Fibroblast of villous mesenchyme (primary cell): Measurements from ENCODE around the gene ALPG. TPM values are rescaled to one million over a fixed set of nuclear protein-coding genes. Genes with fewer than 3 reads are reported as not detected.
"Not testable (repeated sequence)": the region's sequence is repeated elsewhere in the genome, so short reads cannot be mapped to it uniquely, and the experiment has no call there.

Experiments used
- DNase-seq: peaks from one replicate; pipeline ENCODE4 v3.0.0-alpha.2; 2010; ENCODE audit warnings: low read depth
- H3K4me3 ChIP-seq: 2 replicates; pipeline ENCODE4 v1.5.1; 2011; ENCODE audit warnings: low read depth, mild to moderate bottlenecking, low read length
- CTCF ChIP-seq: IDR thresholded peaks from 2 replicates; pipeline ENCODE4 v1.5.1; 2012; ENCODE audit warnings: low read depth, mild to moderate bottlenecking, low read length; ENCODE audit not compliant: insufficient read depth
- total RNA-seq: library from RNA; depleted of rRNA; stranded (reverse); fragments of >200 nt; gene quantifications from 2 replicates; pipeline ENCODE4 v1.2.3, GENCODE V29; 2012

The ALPG gene
- total RNA-seq, 1 donor = not detected

DNA sequence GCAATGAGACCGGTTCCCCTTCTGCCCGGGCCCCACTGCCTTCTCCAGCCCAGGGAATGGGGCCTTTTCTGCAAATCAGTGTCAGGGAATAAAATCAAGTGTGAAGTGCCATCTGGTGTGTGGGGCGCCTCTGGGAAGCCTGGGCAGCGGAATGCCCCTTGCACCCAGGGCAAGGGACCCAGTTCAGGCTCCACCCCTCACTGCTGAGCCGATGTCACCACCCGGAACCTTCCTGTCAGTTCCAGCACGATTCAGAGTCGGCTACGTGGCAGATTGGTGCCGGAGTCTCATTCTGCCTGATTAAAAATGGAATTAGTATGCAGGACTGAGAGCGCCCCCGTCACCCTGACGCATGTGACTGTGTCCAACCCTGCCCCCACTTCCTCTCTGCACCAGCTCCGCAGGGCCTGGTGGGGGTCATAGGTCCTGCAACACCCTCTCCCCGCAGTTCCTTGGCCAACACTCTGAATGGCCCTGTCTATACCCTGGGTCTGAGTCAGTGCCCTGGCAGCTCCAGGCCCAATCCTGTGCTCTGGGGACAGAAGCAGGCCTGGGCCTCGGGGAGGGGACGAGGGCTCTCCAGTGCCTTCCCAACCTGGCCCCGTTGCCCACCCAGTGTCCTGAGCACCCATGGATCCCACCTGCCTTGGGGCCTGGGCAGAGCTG is 41.1 kb downstream of the ALPG start:
- no peak for TF ChIP-seq CTCF
- DNase-seq = no peak
- H3K4me3 ChIP-seq = no peak overlapping the region

DNA sequence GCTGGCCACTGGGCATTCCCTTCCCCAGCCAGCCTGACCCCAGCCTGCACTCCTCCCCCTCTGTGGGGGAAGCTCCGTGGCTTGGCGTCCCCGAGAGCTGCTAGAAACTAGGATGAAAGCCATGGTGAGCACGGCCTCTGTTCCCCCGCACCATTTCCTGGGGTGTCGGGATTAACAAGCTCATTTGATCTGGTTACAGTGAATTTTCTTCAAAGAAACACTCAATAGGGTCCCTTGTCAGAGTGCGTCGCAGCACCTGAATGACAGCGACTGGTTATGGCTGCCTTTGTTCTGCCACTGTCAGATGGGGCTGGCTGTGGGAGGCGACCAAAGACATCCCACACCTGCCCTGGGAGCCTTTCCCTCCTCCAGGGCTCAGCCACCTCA is 41.7 kb downstream of the ALPG start:
- no peak for TF ChIP-seq CTCF
- H3K4me3 ChIP-seq = no peak overlapping the region
- DNase-seq = no peak

DNA sequence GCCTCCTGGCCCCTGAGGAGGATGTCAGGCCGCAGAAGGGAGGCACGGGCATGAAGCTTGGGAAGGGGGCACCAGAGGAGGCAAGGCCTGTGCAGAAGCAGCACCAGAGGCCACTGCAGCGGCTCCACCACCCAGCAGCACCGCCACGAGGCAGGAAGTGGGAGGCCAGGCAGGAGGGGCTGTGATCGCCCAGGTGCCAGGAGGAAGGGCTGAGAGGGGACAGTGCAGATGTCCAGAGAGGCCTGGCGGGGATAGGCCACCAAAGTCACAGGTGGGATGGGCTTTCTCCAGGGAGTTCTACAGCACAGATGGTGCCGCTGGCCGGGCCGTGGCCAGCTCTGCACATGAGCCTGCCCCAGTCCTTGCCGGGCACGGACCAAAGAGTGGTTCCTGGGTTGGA is 43.3 kb downstream of the ALPG start:
- no peak for TF ChIP-seq CTCF
- DNase-seq = no peak
- H3K4me3 ChIP-seq = no peak overlapping the region

DNA sequence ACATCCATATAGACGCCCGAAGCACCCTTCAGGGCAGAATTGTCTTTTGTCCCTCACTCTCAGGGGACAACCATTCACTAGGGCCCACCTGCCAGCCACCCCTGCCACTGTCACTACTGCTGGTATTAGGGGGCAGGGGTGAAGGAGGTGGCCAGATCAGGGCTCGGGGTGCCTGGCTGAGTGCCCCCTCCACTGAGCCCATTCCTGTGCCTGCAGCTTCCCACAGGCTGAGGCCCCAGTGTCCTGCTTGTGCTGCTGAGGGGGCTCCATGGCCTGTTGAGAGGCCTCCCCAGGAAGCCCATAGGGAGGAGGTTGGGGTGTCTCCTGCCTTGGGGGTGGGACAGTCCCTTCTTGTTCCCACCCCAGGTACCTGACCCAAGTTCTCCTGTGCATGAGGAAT is 45.0 kb downstream of the ALPG start:
- DNase-seq, H3K4me3 ChIP-seq: not testable (repeated sequence)

DNA sequence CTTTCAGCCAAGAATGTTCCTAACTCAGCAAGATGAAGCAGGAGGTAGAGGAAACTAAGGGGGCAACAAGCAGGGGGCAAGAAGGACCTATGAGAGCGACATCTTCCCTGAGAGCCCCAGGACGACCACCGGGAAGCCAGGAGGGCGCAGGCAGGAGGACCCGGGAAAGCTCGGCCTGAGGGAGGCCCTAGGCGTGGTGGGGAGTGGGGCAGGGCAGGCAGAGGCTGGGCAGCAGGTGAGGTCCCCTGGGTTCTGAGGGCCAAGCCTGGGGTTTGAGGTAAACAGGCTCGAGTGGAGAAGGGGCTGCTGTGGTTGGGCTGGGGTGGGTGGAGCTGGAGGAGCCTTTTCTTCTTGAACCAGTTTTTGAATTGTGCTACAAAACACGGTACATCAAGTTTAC is 48.0 kb downstream of the ALPG start:
- H3K4me3 ChIP-seq = no peak overlapping the region
- TF ChIP-seq CTCF = no peak
- DNase-seq = no peak

GRCh38 chr2:232455426-232456255 is 49.0 kb downstream of the ALPG start, which contains the start of gene ALPI:
ALPI (plus strand) TSS chr2:232456153; CDS start chr2:232456200, 47 bp downstream.
- TF ChIP-seq CTCF = no peak
- H3K4me3 ChIP-seq = no peak within 1 kb of the TSS
- DNase-seq = no peak

DNA sequence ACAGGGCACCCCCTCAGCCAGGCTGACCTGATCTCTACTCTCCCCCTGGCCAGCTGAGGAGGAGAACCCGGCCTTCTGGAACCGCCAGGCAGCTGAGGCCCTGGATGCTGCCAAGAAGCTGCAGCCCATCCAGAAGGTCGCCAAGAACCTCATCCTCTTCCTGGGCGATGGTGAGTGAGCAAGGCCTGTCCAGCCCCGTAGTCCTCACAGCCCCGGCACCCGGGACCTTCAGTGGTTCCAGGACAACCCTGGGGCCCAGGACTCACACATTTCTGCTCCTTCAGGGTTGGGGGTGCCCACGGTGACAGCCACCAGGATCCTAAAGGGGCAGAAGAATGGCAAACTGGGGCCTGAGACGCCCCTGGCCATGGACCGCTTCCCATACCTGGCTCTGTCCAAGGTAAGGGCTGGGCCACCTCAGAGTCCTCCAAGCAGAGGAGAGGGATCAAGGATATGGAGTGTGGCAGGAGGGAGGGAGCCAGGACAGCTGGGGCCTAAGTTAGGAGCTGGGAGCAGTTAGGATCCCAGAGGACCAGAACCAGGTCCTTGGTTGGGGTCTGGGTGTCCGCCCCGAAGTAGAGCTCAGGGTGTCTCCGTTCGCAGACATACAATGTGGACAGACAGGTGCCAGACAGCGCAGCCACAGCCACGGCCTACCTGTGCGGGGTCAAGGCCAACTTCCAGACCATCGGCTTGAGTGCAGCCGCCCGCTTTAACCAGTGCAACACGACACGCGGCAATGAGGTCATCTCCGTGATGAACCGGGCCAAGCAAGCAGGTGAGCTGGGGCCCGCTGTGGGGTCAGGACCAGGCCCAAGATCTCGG is 49.9 kb downstream of the ALPG start:
- TF ChIP-seq CTCF = no peak
- DNase-seq = no peak
- H3K4me3 ChIP-seq = no peak overlapping the region
